ENCODE measurements around the gene GYS1. TPM values are rescaled to one million over a fixed set of nuclear protein-coding genes. Genes with fewer than 3 reads are reported as not detected.
"Not testable (repeated sequence)": the region's sequence is repeated elsewhere in the genome, so short reads cannot be mapped to it uniquely, and the experiment has no call there.

GYS1 gene
- total and polyA plus RNA-seq, 7 experiments from 2014 or later, result 22.6 to 82.3 (median 40.3) TPM

GRCh38 chr19:49036815-49037214, 43.7 kb upstream of the GYS1 start, which contains the start of gene CGB1:
Gene CGB1, minus strand, starts transcription at chr19:49036895. Its CDS starts 184 bp downstream, at chr19:49036711.
- H3K9me3 Mint-ChIP-seq; H3K9me3 ChIP-seq (ENCODE audit: control insufficient read depth in 2 of 3, low read length in 3 of 3); H3K27me3 Mint-ChIP-seq; POLR2A ChIA-PET; H3K4me1 Mint-ChIP-seq; intact Hi-C loops (cut with micrococcal nuclease); H3K4me3 ChIP-seq (ENCODE audit: low read length); H3K27ac ChIP-seq (ENCODE audit: low read depth, low read length); H3K4me1 ChIP-seq (ENCODE audit: control insufficient read depth in 2 of 2, insufficient read depth in 2 of 2, low read length in 2 of 2); H3K27me3 ChIP-seq (ENCODE audit: control insufficient read depth in 2 of 2, insufficient read depth in 2 of 2, low read length in 2 of 2); ATAC-seq; H3K36me3 ChIP-seq (ENCODE audit: control insufficient read depth in 2 of 3, insufficient read depth in 3 of 3, low read length in 3 of 3); H3K36me3 Mint-ChIP-seq; H3K27ac Mint-ChIP-seq; H3K4me3 Mint-ChIP-seq: not testable (repeated sequence)
- CTCF ChIA-PET, result interaction anchor here (0.6 kb wide), 1 partner anchor 741 kb away, joined by 5 read pairs; no protein-coding TSS in a partner anchor
- peak in 3 of 9 donors; percentile 23 to 51 (median 42) for DNase-seq

DNA sequence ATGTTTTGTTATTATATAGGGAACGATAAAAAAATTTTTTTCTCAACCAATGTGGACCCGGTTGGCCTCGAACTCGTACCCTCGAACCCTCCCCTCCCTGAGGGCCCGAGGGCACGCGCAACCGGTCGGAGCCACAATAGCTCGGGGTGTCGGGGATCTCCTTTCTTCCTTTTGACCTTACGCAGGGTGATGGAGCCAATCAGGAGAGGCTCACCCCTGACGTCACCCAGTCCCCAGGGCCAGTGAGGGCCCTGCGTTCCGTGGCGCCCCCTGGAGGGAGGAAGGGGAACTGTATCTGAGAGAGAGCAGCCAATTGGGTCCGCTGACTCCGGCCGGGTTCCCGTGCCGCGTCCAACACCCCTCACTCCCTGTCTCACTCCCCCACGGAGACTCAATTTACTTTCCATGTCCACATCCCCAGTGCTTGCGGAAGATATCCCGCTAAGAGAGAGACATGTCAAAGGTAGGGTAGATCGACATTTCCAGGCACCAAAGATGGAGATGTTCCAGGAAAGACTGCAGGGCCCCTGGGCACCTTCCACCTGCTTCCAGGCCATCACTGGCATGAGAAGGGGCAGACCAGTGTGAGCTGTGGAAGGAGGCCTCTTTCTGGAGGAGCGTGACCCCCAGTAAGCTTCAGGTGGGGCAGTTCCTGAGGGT, 38.7 kb upstream of the GYS1 start, which contains the start of gene CGB2:
TSS of gene CGB2 (plus strand) at position 249 of the 660 bp plus-strand sequence. CDS start at position 455, 206 bp downstream.
- H3K4me1 ChIP-seq (ENCODE audit: control insufficient read depth in 2 of 2, insufficient read depth in 2 of 2, low read length in 2 of 2); H3K27me3 ChIP-seq (ENCODE audit: control insufficient read depth in 2 of 2, insufficient read depth in 2 of 2, low read length in 2 of 2); H3K4me3 Mint-ChIP-seq; H3K4me3 ChIP-seq (ENCODE audit: low read length); H3K9me3 Mint-ChIP-seq; H3K4me1 Mint-ChIP-seq; H3K27me3 Mint-ChIP-seq; H3K36me3 Mint-ChIP-seq; H3K27ac ChIP-seq (ENCODE audit: low read depth, low read length); POLR2A ChIA-PET; intact Hi-C loops (cut with micrococcal nuclease); H3K9me3 ChIP-seq (ENCODE audit: control insufficient read depth in 2 of 3, low read length in 3 of 3); CTCF ChIA-PET; H3K36me3 ChIP-seq (ENCODE audit: control insufficient read depth in 2 of 3, insufficient read depth in 3 of 3, low read length in 3 of 3): not testable (repeated sequence)
- DNase-seq (peak in 7 of 9 donors; percentile 28 to 70 (median 40)), ATAC-seq (peak; percentile 54)
- peak within 1 kb of the TSS in 1 of 9 donors; percentile 74 for H3K27ac Mint-ChIP-seq

- H3K36me3 ChIP-seq (ENCODE audit: control insufficient read depth in 2 of 3, insufficient read depth in 3 of 3, low read length in 3 of 3); H3K4me3 Mint-ChIP-seq; H3K27me3 ChIP-seq (ENCODE audit: control insufficient read depth in 2 of 2, insufficient read depth in 2 of 2, low read length in 2 of 2); H3K27ac Mint-ChIP-seq; H3K27ac ChIP-seq (ENCODE audit: low read depth, low read length); intact Hi-C loops (cut with micrococcal nuclease); ATAC-seq; H3K4me3 ChIP-seq (ENCODE audit: low read length); H3K4me1 ChIP-seq (ENCODE audit: control insufficient read depth in 2 of 2, insufficient read depth in 2 of 2, low read length in 2 of 2); H3K4me1 Mint-ChIP-seq; H3K27me3 Mint-ChIP-seq; H3K9me3 Mint-ChIP-seq; DNase-seq; H3K36me3 Mint-ChIP-seq; H3K9me3 ChIP-seq (ENCODE audit: control insufficient read depth in 2 of 3, low read length in 3 of 3); POLR2A ChIA-PET: not testable (repeated sequence)
- CTCF ChIA-PET, result interaction anchor here (0.6 kb wide), 1 partner anchor 743 kb away, joined by 8 read pairs; no protein-coding TSS in a partner anchor
These were observed 37.2 kb upstream of the GYS1 start for GRCh38 chr19:49030323-49030722.

DNA sequence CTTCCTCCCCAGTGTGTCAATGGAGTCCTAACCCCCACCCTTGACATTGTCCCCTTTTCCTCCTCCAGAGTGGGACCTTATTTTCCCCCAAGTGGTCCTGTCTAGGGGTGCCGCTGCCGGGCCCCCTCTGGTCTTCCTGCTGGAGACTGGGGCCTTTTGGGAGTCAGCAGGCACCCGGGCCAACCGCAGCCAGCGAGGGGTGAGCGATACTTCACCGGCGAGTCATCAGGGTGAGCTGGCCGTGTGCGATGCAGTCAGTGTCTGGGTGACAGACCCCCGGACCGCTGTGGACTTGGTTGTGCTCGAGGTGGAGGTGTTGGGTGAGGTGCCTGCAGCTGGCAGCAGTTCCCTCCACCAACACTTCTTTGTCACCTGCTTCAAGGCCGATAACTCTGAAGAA, 36.6 kb upstream of the GYS1 start:
- CTCF ChIA-PET, result interaction anchor here (0.6 kb wide), 1 partner anchor 742 kb away, joined by 8 read pairs; no protein-coding TSS in a partner anchor
- H3K9me3 Mint-ChIP-seq; H3K27ac ChIP-seq (ENCODE audit: low read depth, low read length); H3K36me3 ChIP-seq (ENCODE audit: control insufficient read depth in 2 of 3, insufficient read depth in 3 of 3, low read length in 3 of 3); H3K9me3 ChIP-seq (ENCODE audit: control insufficient read depth in 2 of 3, low read length in 3 of 3); H3K4me1 Mint-ChIP-seq; H3K27me3 Mint-ChIP-seq; H3K4me1 ChIP-seq (ENCODE audit: control insufficient read depth in 2 of 2, insufficient read depth in 2 of 2, low read length in 2 of 2); DNase-seq; H3K4me3 Mint-ChIP-seq; intact Hi-C loops (cut with micrococcal nuclease); H3K27ac Mint-ChIP-seq; H3K4me3 ChIP-seq (ENCODE audit: low read length); POLR2A ChIA-PET; H3K27me3 ChIP-seq (ENCODE audit: control insufficient read depth in 2 of 2, insufficient read depth in 2 of 2, low read length in 2 of 2); H3K36me3 Mint-ChIP-seq; ATAC-seq: not testable (repeated sequence)

GRCh38 chr19:49028686-49029085, 35.6 kb upstream of the GYS1 start:
- not testable (repeated sequence) for H3K9me3 Mint-ChIP-seq

GRCh38 chr19:49025599-49025998, 32.5 kb upstream of the GYS1 start:
- H3K27ac ChIP-seq (ENCODE audit: low read depth, low read length); H3K27ac Mint-ChIP-seq; H3K9me3 Mint-ChIP-seq; H3K36me3 ChIP-seq (ENCODE audit: control insufficient read depth in 2 of 3, insufficient read depth in 3 of 3, low read length in 3 of 3); intact Hi-C loops (cut with micrococcal nuclease); POLR2A ChIA-PET; ATAC-seq; CTCF ChIA-PET; H3K27me3 ChIP-seq (ENCODE audit: control insufficient read depth in 2 of 2, insufficient read depth in 2 of 2, low read length in 2 of 2); H3K9me3 ChIP-seq (ENCODE audit: control insufficient read depth in 2 of 3, low read length in 3 of 3); H3K36me3 Mint-ChIP-seq; H3K4me1 ChIP-seq (ENCODE audit: control insufficient read depth in 2 of 2, insufficient read depth in 2 of 2, low read length in 2 of 2); H3K4me1 Mint-ChIP-seq; H3K27me3 Mint-ChIP-seq; H3K4me3 Mint-ChIP-seq; DNase-seq; H3K4me3 ChIP-seq (ENCODE audit: low read length): not testable (repeated sequence)

More at GRCh38 chr19:49028686-49029085, 35.6 kb upstream of the GYS1 start:
- H3K9me3 ChIP-seq (ENCODE audit: control insufficient read depth in 2 of 3, low read length in 3 of 3); DNase-seq; intact Hi-C loops (cut with micrococcal nuclease); H3K4me3 Mint-ChIP-seq; H3K27ac Mint-ChIP-seq; H3K27me3 ChIP-seq (ENCODE audit: control insufficient read depth in 2 of 2, insufficient read depth in 2 of 2, low read length in 2 of 2); H3K36me3 ChIP-seq (ENCODE audit: control insufficient read depth in 2 of 3, insufficient read depth in 3 of 3, low read length in 3 of 3); H3K4me1 ChIP-seq (ENCODE audit: control insufficient read depth in 2 of 2, insufficient read depth in 2 of 2, low read length in 2 of 2); POLR2A ChIA-PET; ATAC-seq; H3K27ac ChIP-seq (ENCODE audit: low read depth, low read length); H3K4me3 ChIP-seq (ENCODE audit: low read length); H3K4me1 Mint-ChIP-seq; H3K36me3 Mint-ChIP-seq; H3K27me3 Mint-ChIP-seq: not testable (repeated sequence)
- CTCF ChIA-PET, result interaction anchor here (0.6 kb wide), 1 partner anchor 16 kb away, joined by 4 read pairs; no protein-coding TSS in a partner anchor

GRCh38 chr19:49025088-49025487, 32.0 kb upstream of the GYS1 start:
- H3K36me3 ChIP-seq (ENCODE audit: control insufficient read depth in 2 of 3, insufficient read depth in 3 of 3, low read length in 3 of 3); H3K4me3 ChIP-seq (ENCODE audit: low read length); ATAC-seq; H3K4me3 Mint-ChIP-seq; H3K9me3 ChIP-seq (ENCODE audit: control insufficient read depth in 2 of 3, low read length in 3 of 3); H3K4me1 Mint-ChIP-seq; POLR2A ChIA-PET; intact Hi-C loops (cut with micrococcal nuclease); H3K36me3 Mint-ChIP-seq; H3K27me3 ChIP-seq (ENCODE audit: control insufficient read depth in 2 of 2, insufficient read depth in 2 of 2, low read length in 2 of 2); DNase-seq; H3K27ac ChIP-seq (ENCODE audit: low read depth, low read length); H3K9me3 Mint-ChIP-seq; H3K4me1 ChIP-seq (ENCODE audit: control insufficient read depth in 2 of 2, insufficient read depth in 2 of 2, low read length in 2 of 2); CTCF ChIA-PET; H3K27ac Mint-ChIP-seq: not testable (repeated sequence)
- H3K27me3 Mint-ChIP-seq, result peaks cover 0 to 11% (median 0%) of the 10 kb centered on the region in 5 donors
